HG03103 (cell line): ENCODE measurements around the gene PHRF1.
"Not testable (repeated sequence)": the region's sequence is repeated elsewhere in the genome, so short reads cannot be mapped to it uniquely, and the experiment has no call there.

Experiments used
- ATAC-seq: cut with Tn5 transposase; IDR thresholded peaks from one replicate; pipeline ENCODE4 v1.9.1; 2021; ENCODE audit warnings: low read depth; ENCODE audit not compliant: unreplicated experiment

The PHRF1 gene

GRCh38 chr11:626475-627307, 50.4 kb downstream of the PHRF1 start, which contains the start of gene SCT:
SCT (minus strand) TSS chr11:627181; CDS start chr11:627143, 38 bp downstream.
- no peak for ATAC-seq

DNA sequence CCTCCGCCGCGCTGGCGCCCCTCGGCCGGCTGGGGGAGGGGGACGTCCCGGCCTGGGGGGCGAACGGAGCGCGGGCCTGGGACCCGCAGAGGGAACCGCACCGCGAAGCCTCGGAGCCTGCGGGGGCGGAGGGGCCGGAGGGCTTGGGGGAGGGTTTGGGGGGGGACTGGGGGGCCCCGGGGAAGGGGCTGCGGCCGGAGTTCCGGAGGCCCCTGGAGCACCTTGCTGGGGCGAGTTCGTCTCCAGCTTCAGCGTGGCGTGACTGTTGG, 51.0 kb downstream of the PHRF1 start:
- ATAC-seq: no peak

DNA sequence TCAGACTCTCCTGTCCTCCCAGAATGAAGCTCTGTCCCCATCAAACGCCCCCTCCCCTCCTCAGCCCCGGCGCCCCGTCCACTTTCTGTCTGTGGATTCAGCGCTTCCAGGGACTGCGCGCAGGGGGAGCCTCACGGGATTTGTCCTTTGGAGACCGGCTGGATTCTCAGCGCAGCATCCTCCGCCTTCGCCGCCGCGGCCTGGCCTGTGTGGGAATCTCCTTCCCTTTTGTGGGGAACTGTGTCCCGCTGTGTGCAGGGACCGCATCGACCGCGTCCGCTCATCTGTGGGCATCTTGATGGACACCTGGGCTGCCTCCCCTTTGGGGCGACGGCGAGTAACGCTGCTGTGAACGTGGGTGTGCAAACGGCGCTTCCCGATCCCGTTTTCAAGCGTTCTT, 51.8 kb downstream of the PHRF1 start:
- ATAC-seq: no peak

DNA sequence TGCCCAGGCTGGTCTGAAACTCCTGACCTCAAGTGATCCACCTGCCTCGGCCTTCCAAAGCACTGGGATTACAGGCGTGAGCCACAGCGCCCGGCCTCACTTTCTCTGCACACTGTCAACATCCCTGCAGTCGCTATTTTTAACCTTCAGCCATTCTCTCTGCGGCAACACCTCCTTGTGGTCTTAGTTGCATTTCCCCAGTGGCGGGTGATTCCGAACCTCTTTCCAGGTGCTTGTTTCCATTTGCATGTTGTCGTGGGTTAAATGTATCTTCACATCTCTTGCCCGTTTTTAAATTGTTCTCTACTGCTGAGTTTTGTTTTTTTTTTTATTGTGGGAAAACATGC, 52.9 kb downstream of the PHRF1 start:
- ATAC-seq: no peak

DNA sequence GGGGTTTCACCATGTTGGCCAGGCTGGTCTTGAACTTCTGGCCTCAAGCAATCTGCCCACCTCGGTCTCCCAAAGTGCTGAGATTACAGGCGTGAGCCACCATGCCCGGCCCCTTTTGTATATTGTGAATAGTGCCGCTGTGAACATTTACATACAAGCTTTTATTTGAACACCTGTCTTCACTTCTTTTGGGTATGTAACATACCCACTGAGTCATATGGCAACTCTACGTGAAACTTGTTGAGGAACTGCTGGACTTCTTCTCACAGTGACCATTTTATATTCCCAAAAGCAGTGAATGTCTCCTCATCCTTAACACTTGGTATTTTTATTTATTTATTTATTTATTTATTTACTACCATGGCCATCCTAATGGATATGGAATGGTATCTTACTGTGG, 54.6 kb downstream of the PHRF1 start:
- ATAC-seq: no peak

GRCh38 chr11:635945-636510, 59.8 kb downstream of the PHRF1 start:
- ATAC-seq: no peak

- no peak for ATAC-seq
These were observed 60.5 kb downstream of the PHRF1 start, which contains the start of gene DRD4 for GRCh38 chr11:636511-637332. DRD4 (plus strand) TSS chr11:637269; CDS start chr11:637305, 36 bp downstream.

DNA sequence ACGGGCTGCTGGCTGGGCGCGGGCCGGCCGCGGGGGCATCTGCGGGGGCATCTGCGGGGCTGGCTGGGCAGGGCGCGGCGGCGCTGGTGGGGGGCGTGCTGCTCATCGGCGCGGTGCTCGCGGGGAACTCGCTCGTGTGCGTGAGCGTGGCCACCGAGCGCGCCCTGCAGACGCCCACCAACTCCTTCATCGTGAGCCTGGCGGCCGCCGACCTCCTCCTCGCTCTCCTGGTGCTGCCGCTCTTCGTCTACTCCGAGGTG, 61.0 kb downstream of the PHRF1 start:
- no peak for ATAC-seq

DNA sequence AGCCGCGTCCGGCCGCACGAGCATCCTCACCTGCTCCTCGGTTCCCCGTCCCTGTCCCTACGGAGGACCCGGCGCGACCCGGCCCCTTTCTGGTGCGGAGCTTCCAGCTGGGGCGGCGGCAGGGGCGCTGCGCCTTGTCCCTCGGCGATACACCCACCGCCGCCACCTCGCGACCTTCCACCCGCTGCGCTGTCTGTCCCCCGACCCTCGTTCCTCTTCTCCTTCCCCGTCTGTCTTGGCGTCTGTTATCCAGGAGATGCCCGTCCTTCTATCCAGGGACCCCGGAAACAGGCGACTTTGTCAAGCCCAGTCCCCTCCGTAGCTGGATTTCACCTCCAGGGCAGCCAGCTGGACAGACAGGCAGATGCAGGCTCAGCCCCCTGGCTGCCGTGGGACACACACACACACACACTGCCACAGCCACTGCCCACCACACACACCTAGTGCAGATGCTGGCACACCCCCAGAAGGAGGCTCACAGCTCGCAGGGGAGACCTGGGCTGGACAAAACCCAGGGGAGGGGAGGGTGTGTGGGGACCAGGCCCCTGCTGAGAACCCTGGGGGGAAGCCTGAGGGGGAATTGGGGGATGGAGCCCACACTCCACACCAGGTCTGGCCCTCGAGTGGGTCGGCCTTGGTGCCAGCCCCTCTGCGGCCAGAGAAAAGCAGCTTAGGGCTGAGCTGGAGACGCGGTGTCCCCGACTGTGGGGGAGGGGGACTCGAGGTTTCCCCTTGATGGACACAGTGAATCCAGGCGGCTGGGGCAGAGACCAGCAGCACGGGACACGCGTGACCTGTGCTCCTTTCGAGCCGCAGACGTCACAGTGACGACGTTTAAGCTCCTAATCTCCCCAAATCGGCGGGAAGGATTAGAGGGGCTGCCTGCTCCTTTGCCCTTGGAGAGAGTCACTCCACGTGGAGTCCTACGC, 61.6 kb downstream of the PHRF1 start:
- no peak for ATAC-seq

DNA sequence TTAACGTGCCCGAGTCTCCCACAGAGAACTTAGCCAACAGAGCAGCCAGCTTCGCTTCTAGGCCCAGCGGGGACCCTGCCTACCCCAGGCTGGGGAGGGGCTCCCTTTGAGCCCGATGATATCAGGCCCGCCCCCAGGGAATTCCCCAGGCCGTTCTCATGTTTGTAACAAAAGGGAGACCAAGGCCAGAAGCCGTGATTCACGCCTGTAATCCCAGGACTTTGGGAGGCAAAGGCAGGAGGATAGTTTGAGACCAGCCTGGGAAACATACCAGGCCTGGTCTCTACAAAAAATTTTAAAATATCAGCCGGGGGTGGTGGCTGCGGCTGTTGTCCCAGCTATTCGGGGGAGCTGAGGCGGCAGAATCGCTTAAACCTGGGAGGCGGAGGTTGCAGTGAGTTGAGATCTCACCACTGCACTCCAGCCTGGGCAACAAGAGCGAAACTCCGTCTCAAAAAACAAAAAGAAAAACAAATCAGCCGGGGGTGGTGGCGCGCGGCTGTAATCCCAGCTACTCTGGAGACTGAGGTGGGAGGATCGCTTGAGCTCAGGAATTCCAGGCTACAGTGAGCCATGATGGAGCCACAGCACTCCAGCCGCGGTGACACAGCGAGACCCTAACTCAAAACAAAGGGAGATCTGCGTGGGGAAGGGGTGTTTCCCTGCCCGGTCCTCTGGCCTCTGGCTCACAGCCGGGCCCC, 62.5 kb downstream of the PHRF1 start:
- ATAC-seq: no peak

- no peak for ATAC-seq
These were observed 63.2 kb downstream of the PHRF1 start for GRCh38 chr11:639332-639955.

DNA sequence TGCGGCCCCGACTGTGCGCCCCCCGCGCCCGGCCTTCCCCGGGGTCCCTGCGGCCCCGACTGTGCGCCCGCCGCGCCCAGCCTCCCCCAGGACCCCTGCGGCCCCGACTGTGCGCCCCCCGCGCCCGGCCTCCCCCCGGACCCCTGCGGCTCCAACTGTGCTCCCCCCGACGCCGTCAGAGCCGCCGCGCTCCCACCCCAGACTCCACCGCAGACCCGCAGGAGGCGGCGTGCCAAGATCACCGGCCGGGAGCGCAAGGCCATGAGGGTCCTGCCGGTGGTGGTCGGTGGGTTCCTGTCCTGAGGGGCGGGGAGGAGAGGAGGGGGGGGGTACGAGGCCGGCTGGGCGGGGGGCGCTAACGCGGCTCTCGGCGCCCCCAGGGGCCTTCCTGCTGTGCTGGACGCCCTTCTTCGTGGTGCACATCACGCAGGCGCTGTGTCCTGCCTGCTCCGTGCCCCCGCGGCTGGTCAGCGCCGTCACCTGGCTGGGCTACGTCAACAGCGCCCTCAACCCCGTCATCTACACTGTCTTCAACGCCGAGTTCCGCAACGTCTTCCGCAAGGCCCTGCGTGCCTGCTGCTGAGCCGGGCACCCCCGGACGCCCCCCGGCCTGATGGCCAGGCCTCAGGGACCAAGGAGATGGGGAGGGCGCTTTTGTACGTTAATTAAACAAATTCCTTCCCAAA, 63.9 kb downstream of the PHRF1 start:
- ATAC-seq: no peak

DNA sequence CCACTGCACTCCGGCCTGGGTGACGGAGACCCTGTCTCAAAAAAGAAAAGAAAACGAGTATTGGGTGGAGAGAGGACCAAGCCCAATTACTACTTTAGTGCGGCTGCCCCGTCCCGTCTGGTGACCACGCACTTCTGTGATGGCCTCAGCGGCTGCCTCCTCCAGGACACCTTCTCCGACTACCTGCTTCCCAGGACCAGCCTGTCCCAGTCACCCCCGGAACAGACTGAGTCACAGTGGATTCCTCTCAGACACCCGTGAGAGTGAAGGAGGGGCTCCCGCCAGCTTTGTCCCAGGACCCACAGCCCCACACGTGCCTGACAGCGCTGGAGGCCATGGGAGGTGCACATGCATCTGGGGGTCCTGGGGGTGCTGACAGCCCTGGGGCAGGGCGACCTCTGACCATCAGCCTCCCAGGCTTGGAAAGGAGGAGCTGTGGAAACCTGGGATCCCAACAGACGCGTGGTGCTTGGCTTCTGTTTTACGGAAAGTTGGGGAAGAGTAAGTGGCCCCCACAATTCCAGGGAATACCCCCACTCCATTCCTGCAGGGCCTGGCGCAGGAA, 65.6 kb downstream of the PHRF1 start:
- no peak for ATAC-seq

- ATAC-seq: no peak
These were observed 67.1 kb downstream of the PHRF1 start for GRCh38 chr11:643366-643765.

DNA sequence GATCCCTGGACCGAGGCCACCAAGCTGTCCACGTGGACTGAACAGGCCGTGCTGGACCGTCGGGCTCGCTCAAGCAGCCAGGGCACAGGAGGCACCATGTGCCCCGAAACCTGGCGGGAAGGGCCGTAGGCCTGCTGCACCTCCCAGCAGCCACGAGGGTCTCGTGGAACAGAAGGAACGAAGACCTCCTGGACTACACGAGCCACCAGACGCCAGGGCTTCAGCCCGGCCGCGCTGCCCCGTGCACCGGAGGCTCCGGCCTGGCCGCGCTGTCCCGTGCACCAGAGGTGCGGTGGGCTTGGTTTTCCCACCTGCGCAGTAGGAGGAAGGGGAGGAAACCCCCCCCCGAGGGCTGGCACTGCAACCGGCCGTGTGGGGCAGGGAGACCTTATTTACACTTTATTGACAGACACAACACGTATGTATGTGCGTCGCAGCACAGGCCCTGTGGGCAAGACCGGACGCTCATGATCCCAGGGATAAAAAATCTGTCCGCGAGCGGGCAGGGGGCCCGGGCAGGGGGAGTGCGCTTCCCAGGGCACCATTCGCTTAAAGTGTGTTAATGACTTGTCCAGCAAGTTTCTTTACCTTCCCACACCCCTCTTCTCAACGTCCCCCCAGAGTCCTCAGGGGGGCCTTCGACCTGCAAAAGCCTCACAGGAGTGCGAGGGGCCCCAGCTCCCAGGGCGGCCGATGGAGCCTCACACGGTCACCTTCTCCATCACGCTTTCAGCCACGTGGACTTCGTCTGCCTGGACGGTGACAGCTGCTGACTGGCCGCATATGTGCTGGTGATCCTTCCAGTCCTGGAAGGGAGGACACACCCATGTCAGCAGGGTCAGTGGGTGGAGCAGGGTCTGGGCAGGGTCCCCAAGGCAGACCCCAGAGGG, 67.8 kb downstream of the PHRF1 start:
- no peak for ATAC-seq

GRCh38 chr11:645536-645935, 69.3 kb downstream of the PHRF1 start:
- no peak for ATAC-seq

GRCh38 chr11:646214-646613, 69.9 kb downstream of the PHRF1 start:
- ATAC-seq: no peak

- not testable (repeated sequence) for ATAC-seq
These were observed 71.4 kb downstream of the PHRF1 start for GRCh38 chr11:647672-648158.
